Stimulated activated CD8-positive, alpha-beta memory T cell treated with anti-CD3 and anti-CD28 coated beads, Interleukin-7, amount 100 ng/mL, for 24 hours (primary cell): ENCODE results near the gene NIPSNAP2.
"Not testable (repeated sequence)": the region's sequence is repeated elsewhere in the genome, so short reads cannot be mapped to it uniquely, and the experiment has no call there.

Experiments
- DNase-seq: peaks from one replicate; pipeline ENCODE4 v3.0.0-alpha.2; 2020; ENCODE audit warnings: low read depth

Gene NIPSNAP2

DNA sequence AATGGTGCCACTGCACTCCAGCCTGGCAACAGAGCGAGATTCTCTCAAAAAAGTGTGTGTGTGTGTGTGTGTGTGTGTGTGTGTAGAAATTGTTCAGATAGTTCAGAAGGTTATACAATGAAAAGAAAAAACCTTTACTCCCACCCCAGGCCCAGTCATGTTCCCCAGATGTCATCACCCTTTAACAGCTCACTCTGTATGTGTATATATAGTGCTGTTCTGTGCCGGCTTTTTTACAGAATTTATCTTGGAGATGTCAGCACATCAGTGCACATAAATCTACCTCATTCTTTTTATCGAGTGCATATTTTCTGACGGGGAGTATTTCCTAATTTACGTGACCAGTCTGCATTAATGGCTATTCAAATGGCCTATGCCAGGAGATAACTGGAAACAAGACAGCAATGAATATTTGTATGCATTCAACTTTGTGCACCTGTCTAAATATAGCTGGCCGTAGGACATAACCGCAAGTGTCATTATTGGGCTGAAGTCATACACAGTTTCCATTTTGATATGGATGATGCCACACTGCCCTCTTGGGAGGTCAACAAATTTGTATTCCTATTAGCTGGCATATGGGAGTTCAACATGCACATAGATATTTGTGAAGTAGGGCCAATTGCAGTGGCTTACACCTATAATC is 11.7 kb downstream of the NIPSNAP2 start:
- DNase-seq, result no peak

DNA sequence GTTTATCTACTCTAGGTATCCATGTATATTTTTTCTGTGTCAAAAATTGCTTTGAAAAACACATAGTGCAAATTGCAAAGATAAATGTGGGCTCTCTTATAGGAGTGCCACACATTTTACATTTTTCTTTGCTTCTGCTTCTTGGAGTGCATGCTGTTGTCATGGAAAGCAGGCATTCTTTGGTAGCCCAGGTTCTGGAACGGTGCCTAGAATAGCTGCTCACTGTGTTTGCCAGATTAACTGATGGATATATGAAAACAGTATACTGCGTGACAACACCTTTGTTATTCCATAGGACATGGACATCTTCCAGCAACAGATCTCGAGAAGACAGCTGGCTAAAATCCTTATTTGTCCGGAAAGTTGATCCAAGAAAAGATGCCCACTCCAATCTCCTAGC is 13.4 kb downstream of the NIPSNAP2 start:
- no peak for DNase-seq

DNA sequence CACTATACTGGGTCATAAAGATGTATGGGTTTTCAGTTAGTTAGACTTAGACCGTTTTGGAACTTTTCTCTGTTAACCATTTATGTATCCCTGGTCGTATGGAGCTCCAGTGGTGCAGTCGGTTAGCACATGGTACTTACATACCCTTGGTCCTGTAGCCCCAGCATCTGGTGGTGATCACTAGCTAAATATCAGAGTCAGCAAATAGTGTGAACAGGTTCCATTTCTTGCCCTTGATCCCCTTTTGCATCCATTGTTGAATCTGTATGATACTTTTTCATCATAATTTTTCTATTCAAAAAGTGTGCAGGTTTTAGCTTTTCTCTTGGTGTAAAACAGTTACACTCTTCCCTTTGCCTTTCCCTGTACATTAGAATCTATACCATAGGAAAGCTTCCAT is 15.9 kb downstream of the NIPSNAP2 start:
- no peak for DNase-seq

DNA sequence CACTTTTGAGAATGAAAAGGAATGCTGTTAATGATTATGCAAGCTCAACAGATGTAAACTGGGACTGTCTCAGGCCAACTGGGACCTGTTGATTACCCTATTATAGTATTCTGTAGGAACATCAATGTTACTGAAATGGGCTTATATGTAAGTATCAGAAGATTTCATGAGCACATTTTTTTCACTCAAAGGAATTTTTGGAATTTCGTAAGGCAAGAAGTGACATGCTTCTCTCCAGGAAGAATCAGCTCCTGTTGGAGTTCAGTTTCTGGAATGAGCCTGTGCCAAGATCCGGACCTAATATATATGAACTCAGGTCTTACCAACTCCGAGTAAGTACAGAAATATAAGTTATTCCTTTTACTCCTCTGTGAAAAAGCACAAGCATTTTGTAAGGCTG is 19.2 kb downstream of the NIPSNAP2 start:
- DNase-seq, result no peak

DNA sequence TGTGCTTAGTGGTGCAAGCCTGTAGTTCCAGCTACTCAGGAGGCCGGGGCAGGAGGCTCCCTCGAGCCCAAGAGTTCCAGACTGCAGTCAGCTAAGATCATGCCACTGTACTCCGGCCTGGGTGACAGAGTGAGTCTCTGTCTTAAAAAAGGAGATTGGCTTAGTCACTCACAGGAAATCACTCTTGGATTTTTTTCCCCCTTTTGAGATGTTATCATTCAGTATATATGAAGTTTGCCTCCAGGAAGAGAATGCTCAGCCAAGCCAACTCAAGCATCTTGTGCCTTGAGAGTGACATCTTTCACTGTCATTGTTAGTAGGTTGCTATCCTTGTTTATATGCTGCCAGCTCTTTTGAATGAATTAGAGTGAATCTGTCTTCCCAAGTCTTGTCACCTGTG is 28.0 kb downstream of the NIPSNAP2 start:
- DNase-seq, result no peak

DNA sequence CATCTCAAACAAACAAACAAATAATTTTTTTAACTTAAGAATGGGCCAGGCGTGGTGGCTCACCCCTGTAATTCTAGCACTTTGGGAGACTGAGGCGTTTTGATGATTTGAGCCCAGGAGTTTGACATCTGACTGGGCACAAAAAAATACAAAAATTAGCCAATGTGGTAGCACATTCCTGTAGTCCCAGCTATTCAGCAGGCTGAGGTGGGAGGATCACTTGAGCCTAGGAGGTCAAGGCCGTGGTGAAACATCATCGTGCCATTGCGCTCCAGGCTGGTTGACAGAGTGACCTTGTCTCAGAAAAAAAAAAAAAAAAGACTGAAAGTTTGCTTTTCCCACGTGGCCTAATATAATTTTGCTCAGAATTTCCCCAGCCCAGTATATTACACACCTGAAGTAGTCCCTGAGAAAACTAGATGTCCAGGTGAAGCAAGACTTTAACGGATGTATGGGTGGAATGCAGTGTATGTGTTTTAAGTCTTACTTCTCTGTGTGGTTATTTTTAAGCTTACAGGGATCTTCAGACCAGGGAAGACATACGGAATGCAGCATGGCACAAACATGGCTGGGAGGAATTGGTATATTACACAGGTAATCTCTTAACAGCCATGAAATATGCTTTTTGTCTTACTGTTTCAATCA is 32.6 kb downstream of the NIPSNAP2 start:
- DNase-seq, result no peak

DNA sequence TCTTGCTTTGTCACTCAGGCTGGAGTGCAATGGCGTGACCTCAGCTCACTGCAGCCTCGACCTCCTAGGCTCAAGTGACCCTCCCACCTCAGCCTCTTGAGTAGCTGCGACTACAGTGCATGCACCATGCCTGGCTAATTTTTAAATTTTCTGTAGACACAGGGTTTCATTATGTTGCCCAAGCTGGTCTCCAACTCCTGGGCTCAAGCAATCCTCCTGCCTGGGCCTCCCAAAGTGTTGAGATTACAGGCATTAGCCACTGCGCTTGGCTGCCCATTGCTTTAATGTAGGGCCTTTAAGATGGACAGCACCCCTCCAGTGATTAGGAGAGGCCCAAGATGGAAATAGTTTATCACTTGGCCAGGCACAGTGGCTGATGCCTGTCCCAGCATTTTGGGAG is 39.4 kb downstream of the NIPSNAP2 start:
- DNase-seq, result no peak

DNA sequence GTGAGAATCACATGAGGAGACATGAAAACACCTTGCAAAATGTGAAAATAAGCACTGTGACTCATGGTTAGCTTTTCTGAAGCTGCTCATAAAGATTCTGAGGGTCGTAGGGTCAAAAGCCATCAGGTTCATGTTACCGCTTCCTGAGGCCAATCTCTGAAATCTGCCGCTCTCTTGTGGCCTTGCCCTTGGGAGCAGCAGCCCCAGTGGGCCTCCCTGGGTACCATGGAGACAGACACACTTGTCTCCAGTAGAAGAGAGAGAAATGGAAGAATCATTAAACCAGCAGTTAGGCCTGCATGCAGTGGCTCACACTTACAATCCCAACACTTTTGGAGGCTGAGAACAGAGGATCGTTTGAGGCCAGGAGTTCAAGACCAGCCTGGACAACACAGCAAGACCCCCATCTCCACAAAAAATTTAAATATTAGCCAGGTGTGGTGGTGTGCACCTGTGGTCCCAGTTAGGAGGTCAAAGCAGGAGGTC is 42.8 kb downstream of the NIPSNAP2 start:
- no peak for DNase-seq

DNA sequence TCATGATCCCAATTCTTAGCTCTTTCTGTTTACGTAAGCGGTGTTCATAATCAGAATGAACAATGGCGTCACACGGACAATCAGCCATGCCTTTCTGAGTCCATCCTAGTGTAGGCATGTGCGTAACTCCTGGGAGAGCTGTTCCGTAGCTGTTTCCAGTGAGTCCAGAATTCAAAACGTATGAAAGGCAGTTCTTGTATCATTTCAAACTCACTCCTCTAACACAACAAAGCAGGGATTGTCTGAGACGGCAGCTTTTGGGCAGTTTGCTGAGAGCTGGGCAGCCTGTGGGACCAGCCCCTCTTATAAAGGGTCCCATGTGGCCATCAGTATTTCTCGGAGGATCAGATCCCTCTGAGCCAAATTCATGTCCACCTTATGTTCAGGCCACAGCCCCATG is 43.5 kb downstream of the NIPSNAP2 start:
- no peak for DNase-seq

DNA sequence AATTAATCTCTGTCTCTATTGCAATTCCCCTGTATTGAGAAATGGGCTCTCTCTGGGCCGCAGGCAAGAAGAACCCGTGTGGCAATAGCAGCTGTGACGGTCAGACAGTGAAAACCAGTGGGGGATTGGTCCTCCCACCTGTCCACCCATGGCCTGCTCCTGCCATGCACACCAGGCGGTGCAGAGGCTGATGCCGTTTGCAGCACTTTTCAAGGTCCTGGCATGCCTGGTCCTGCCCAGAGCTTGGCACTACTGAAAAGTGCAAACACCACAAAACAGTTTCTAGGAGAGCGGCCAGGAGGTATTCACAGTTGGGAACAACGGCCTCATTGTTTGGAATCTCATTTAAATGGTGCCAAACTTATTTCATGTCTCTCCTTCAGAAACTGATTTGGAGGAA is 45.3 kb downstream of the NIPSNAP2 start:
- DNase-seq, result no peak

DNA sequence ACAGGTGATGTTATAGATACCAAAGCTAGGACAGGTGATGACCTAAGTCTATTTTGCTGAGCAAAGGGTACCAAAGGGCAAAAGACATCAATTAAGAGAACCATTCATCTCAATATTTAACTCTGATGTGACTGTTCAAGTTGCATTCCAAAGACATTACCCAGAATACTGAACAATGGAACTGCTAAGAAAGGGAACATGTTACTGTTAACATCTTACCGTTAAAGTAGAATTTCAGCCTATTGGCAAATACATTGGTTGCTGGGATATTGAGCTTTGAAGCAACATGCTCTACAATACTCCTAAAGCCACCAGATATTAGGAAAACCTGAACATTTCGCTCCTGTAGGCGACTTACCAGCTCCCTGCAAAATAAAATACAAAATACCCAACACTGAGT is 52.6 kb downstream of the NIPSNAP2 start:
- DNase-seq, result not testable (repeated sequence)

DNA sequence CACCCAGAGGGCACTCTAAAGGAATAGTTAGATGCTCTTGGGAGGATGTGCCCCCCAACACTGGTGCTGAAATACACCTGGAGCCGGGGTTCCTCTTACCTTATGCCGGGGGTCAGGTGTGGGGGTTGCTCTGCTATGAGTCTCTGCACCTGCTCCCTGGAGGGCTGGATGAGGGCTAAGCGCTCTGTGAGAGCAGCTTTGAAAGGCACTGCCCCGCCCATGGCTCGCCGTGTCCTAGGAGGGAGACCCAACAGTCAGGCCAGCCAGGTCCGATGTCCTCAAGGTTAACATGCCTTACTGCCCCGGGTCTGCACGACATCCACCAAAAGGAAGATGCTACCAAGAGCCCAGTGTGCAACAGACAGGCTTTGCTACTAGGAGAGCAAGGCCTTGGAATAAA is 55.1 kb downstream of the NIPSNAP2 start:
- DNase-seq, result no peak

DNA sequence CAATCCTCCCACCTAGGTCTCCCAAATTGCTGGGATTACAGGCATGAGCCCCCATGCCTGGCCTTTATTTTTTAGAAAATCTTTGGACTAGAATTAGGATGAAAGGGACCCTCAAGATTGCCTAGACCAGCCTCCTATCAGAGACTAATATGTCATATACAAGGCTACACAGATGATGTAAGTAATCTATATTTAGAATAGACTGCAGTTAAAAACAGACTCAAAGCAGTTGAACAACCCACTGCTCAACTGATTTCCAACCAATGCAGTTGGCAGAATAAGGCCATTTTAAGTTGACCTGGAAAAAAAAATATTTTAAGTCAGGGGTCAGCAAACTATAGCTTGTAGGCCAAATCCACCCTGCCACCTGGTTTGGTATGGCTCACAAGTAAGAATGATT is 59.1 kb downstream of the NIPSNAP2 start:
- no peak for DNase-seq

DNA sequence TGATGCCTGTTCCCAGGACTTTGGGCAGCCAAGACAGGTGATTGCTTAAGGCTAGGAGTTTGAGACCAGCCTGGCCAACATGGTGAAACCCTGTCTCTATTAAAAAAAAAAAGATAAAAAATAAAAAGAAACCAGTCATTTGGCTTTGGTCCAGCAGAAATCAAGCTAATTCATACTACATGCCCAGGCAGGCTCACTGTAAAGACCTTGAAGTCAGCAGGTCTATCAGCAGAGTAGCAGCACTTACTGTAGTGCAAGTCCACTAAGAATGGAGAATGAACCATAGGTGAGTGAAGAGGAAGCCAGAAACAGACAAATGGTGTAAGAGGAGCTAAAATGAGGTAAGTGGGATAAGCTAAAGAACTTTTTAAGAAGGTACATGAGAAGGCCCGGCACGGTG is 62.2 kb downstream of the NIPSNAP2 start:
- DNase-seq, result no peak

DNA sequence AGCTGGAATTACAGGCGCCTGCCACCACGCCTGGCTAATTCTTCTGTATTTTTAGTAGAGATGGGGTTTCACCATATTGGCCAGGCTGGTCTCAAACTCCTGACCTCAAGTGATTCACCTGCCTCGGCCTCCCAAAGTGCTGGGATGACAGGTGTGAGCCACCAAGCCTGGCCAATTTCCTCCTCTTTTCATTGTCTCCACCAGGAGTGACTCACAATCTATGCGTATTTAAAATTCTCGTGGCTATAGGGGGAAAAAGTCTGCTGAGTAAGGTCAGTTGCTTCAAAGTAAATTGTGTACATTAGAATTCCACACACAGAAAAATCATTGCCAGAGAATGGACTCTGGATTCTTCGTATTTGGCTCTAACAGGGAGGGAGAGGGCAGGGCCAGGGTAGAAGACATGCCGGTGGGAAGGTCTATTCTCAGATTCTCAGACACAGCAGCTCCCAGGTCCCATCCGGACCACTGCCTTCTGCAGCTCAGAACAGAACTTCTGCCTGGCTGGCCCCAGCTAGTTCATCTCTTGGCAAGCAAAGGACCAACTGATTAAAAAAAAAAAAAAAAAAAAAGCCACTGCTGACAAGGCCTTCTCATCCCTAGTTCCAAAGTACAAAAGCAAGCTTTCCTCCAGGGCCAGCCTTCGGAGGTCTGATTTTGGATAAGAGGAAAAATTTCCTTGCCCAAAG is 64.7 kb downstream of the NIPSNAP2 start:
- no peak for DNase-seq

DNA sequence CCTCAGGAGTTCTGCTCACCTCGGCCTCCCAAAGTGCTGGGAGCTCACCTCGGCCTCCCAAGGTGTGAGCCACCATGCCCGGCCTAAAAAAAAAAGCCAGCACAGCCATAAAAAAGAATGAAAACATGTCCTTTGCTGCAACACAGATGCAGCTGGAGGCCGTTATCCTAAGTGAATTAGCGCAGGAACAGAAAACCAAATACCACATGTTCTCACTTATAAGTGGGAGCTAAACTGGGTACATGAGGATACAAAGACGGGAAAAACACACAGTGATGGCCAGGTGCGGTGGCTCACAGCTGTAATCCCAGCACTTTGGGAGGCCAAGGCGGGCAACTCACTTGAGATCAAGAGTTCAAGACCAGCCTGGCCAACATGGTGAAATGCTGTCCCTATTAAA is 66.0 kb downstream of the NIPSNAP2 start:
- DNase-seq, result no peak

DNA sequence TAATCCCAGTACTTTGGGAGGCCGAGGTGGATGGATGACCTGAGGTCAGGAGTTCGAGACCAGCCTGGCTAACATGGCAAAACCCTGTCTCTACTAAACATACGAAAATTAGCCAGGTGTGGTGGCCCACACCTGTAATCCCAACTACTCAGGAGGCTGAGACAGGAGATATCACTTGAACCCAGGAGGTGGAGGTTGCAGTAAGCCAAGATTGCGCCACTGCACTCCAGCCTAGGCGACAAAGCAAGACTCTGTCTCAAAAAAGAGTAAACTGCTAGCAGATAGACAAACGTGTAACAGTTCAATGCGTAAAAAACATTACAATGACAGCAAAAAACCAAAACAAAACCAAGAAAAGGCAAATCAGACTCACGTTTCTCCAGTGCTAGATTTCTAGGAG is 67.2 kb downstream of the NIPSNAP2 start:
- DNase-seq, result not testable (repeated sequence)

DNA sequence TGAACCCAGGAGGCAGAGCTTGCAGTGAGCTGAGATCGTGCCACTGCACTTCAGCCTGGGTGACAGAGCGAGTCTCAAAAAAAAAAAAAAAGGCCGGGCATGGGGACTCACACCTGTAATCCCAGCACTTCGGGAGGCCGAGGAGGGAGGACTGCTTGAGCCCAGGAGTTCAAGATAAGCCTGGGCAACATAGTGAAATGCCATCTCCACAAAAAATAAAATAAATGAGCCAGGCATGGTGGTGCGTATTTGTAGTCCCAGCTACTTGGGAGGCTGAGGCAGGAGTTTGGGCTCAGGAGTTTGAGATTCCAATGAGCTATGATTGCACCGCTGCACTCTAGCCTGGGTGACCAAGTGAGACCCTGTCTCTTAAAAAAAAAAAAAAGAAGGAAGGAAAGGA is 68.2 kb downstream of the NIPSNAP2 start:
- DNase-seq, result not testable (repeated sequence)

DNA sequence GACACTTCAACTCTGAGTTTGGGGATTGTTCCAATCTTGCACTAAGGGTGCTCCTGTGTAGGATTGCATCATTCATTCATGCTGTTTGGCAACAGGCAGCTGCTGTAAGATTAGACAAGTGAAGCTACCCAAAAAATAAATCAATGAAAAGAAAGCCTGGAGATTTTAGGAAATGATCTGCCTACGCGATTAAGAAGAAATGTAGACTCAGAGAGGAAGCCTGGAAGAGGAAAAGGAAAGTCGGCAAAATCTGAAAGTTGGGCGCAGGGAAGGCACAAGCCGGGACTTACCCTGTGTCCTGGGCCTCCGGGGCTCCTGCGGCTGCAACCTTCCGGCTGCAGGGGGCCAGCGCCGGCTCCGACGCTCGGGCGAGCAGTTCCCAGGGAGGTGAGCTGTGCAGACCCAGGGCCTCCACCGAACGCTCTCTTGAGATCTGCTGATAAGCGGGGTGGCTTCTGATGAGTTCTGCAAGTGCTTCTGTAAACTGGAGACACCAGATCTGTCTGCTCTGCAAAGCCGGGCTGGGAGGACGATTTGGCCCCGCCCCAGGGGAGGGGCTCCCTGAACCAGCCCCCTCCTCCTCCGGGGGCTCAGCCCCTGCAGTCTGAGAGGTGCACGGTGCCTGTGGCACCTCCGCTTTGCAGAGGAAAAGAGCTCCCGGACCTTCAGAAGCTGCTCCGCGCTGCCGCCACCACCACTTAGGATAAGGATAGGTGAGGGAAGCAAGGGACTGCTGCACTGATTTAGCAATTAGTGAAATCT is 69.5 kb downstream of the NIPSNAP2 start:
- peak; percentile 38 for DNase-seq

DNA sequence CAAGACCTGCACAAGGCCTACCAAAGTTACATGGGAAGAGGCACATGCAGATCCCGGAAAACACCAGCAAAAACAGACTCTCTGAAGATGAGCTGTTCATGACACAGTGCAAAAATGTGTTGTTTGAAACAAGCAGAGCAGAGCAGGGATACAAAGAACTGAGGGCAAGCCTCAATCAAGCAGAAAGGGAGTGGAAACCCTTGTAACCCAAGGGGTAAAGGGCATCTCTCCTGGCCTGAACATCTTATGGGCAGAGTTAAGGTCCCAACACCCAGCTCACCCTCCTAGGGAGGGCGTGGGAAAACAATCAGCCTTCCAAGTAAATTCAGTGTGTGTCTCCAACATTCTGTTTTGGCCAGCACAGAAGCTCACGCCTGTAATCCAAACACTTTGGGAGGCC is 76.3 kb downstream of the NIPSNAP2 start:
- no peak for DNase-seq

DNA sequence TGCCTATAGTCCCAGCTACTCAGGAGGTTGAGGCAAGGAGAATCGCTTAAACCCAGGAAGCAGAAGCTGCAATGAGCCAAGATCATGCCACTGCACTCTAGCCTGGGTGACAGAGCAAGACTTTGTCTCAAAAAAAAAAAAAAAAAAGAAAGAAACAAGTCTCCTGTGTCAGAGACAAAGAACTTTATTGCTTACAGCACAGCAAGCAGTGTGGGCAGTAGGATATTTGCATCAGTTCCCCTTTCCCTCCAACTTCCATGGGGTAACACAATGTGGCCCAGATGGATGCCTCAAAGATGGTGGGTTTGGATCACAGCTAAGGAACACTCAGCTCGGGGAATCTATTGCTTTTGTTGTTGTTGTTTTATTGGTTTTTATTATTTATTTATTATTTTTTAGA is 81.4 kb downstream of the NIPSNAP2 start:
- not testable (repeated sequence) for DNase-seq

DNA sequence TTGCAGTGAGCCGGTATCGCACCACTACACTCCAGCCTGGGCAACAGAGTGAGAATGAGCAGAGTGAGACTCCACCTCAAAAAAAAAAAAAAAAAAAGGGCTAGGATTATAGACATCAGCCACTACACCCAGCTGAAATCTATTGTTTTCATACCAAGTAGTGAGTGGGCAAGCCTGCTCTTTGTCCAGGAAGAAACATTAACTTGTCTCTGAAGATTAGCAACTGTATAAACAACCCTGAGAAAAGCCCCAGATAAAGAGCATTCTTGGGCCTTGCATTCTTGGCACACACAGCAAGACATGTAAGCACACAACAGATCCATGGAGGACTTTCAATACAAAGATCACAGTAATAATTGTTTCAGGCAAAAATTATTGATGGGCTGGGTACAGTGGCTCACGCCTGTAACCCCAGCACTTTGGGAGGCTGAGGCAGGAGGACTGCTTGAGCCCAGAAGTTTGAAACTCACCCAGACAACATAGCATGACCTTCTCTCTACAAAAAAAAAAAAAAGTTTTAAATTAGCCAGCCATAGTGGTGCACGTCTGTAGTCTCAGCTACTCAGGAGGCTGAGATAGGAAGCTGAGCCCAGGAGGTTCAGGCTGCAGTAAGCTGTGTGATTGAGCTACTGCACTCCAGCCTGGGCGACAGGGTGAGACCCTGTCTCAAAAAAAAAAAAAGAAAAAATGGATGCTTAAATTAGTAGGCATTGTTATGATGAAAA is 82.5 kb downstream of the NIPSNAP2 start:
- no peak for DNase-seq
